ENCODE measurements around the gene RNF115. TPM values are rescaled to one million over a fixed set of nuclear protein-coding genes. Genes with fewer than 3 reads are reported as not detected.

The RNF115 gene
- total RNA-seq, 1 experiment from 2014 or later, result 9.5 TPM

DNA sequence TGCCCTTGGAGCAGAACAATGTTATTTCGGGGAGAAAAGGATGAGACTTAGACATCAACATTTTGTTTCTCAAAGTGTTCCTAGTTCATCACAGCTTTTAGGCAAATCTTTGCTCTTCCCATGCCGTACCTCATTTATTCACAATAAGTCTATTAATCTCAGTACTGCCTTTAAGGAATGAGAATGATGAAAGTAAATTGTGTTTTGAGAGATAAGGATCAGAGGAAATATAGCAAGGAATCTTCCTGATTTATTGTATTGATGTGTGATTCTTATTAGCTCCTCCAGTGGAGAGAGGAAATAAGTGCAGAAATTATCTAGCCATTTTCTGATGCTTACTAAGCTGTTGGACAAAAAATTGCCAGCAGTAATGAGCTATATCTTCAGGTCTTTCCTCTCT, 2.1 kb upstream of the RNF115 start:
- no peak overlapping the region for H3K27ac ChIP-seq (ENCODE audit: low read depth, low read length)
- no TSS peak for BruUV-seq (replicated peaks)
- H3K79me2 ChIP-seq (ENCODE audit: insufficient read depth, low read length), result peaks cover 31% of the 10 kb centered on the region
- H3K9me2 ChIP-seq (ENCODE audit: insufficient read depth), result no peaks in the 10 kb centered on the region
- ChIA-PET CTCF (interaction anchor here (1.0 to 2.0 kb wide), 2 partner anchors 19 to 105 kb away, joined by 3 to 6 read pairs; partner anchors contain the start of gene NUDT17), RAD21 (ENCODE audit: low non-redundant PET in 1 of 2, low total read pairs in 2 of 2, uncharacterized antibody in 2 of 2, unreplicated experiment in 2 of 2) (no interaction called here), POLR2A (interaction anchor here (1.9 kb wide), 1 partner anchor 9 kb away, joined by 4 read pairs; no protein-coding TSS in a partner anchor)
- no peak overlapping the region for H2AFZ ChIP-seq (ENCODE audit: low read depth, low read length, poor library complexity, severe bottlenecking)
- ATAC-seq (no peak), DNase-seq (ENCODE audit: low read depth, low spot score) (no peak)
- peaks cover 39 to 44% of the 10 kb centered on the region in 2 experiments for H3K36me3 ChIP-seq (ENCODE audit: control insufficient read depth in 1 of 2, insufficient read depth in 2 of 2, low read length in 2 of 2)
- no peaks in the 10 kb centered on the region for H3K27me3 ChIP-seq (ENCODE audit: insufficient read depth, low read length)
- intact Hi-C loops (cut with micrococcal nuclease), result no loop called here
- no peak overlapping the region for H3K4me2 ChIP-seq (ENCODE audit: low read length)
- H3K9me3 ChIP-seq (ENCODE audit: control insufficient read depth in 1 of 2, insufficient read depth in 1 of 2, low read depth in 1 of 2, low read length in 2 of 2), result no peaks in the 10 kb centered on the region
- TF ChIP-seq EZH2phosphoT487 (IDR thresholded peaks at IDR 0.05; ENCODE audit: borderline replicate concordance) (no peak), SP1 (IDR thresholded peaks at IDR 0.05; ENCODE audit: low read depth) (no peak)
- TF ChIP-seq, protein P1, sequence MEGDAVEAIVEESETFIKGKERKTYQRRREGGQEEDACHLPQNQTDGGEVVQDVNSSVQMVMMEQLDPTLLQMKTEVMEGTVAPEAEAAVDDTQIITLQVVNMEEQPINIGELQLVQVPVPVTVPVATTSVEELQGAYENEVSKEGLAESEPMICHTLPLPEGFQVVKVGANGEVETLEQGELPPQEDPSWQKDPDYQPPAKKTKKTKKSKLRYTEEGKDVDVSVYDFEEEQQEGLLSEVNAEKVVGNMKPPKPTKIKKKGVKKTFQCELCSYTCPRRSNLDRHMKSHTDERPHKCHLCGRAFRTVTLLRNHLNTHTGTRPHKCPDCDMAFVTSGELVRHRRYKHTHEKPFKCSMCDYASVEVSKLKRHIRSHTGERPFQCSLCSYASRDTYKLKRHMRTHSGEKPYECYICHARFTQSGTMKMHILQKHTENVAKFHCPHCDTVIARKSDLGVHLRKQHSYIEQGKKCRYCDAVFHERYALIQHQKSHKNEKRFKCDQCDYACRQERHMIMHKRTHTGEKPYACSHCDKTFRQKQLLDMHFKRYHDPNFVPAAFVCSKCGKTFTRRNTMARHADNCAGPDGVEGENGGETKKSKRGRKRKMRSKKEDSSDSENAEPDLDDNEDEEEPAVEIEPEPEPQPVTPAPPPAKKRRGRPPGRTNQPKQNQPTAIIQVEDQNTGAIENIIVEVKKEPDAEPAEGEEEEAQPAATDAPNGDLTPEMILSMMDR (IDR thresholded peaks at IDR 0.05 in 2 of 3, conservative IDR thresholded peaks at IDR 0.05 in 1 of 3; ENCODE audit: borderline replicate concordance in 1 of 3, insufficient read depth in 1 of 3, low read depth in 2 of 3, low read length in 2 of 3), result 0 out of 6 replicates have a peak, but pooled peaks of 1 of the 3 experiments have one; percentile 21
- H4K20me1 ChIP-seq (ENCODE audit: insufficient read depth), result no peaks in the 10 kb centered on the region
- H3K9ac ChIP-seq (ENCODE audit: low read length), result no peak overlapping the region
- no peak overlapping the region for H3K4me3 ChIP-seq (replicated peaks in 1 of 2; ENCODE audit: low read depth in 1 of 2, low read length in 2 of 2)
- H3K4me1 ChIP-seq (ENCODE audit: control insufficient read depth in 1 of 2, insufficient read depth in 2 of 2, low read length in 2 of 2), result peaks cover 2 to 7% of the 10 kb centered on the region in 2 experiments; a peak in 1 of 4 replicates

DNA sequence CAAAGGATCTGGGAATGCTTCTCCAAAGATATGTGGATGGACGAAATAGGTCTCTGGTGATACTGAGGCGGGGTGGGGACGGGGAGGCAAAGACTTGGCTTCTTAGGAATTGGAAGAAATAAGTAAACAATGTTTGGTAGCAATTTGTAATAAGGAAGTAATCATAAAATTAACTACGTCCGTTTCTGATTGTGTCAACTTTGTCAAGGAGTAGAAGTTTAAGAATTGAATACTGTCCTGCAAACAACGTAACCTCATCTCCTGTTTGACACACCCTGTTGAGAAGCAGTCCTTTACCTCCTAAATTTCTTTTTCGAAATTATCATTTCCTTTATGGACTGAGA, 576 bp upstream of the RNF115 start:
- RAD21 ChIA-PET (ENCODE audit: low non-redundant PET in 1 of 2, low total read pairs in 2 of 2, uncharacterized antibody in 2 of 2, unreplicated experiment in 2 of 2), result no interaction called here
- H3K79me2 ChIP-seq (ENCODE audit: insufficient read depth, low read length), result peaks cover 31% of the 10 kb centered on the region

More for the DNA sequence above, 576 bp upstream of the RNF115 start:
- peak overlapping the region; percentile 71 to 84 for H3K4me3 ChIP-seq (replicated peaks in 1 of 2; ENCODE audit: low read depth in 1 of 2, low read length in 2 of 2)
- BruUV-seq (replicated peaks), result TSS peak; percentile 66
- intact Hi-C loops (cut with micrococcal nuclease), result loop anchor here (5.0 kb wide), 1 partner anchor 42 kb away; no protein-coding TSS in a partner anchor
- DNase-seq (ENCODE audit: low read depth, low spot score), result no peak
- H3K9ac ChIP-seq (ENCODE audit: low read length), result peak overlapping the region; percentile 90
- no peaks in the 10 kb centered on the region for H3K27me3 ChIP-seq (ENCODE audit: insufficient read depth, low read length)
- H2AFZ ChIP-seq (ENCODE audit: low read depth, low read length, poor library complexity, severe bottlenecking), result peak overlapping the region; percentile 13
- no peak for ATAC-seq
- CTCF ChIA-PET, result interaction anchor here (1.1 kb wide), 1 partner anchor 35 kb away, joined by 5 read pairs; the partner anchor contains the start of gene PIAS3
- peaks cover 30 to 34% of the 10 kb centered on the region in 2 experiments for H3K36me3 ChIP-seq (ENCODE audit: control insufficient read depth in 1 of 2, insufficient read depth in 2 of 2, low read length in 2 of 2)
- H3K4me2 ChIP-seq (ENCODE audit: low read length), result peak overlapping the region; percentile 88
- POLR2A ChIA-PET, result interaction anchor here (0.8 to 1.2 kb wide), 3 partner anchors 8 to 35 kb away, joined by 3 to 5 read pairs (median 3); partner anchors contain the start of gene PIAS3
- peak overlapping the region; percentile 83 for H3K27ac ChIP-seq (ENCODE audit: low read depth, low read length)
- TF ChIP-seq, protein P2, sequence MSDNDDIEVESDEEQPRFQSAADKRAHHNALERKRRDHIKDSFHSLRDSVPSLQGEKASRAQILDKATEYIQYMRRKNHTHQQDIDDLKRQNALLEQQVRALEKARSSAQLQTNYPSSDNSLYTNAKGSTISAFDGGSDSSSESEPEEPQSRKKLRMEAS (IDR thresholded peaks at IDR 0.05), result no peak
- TF ChIP-seq CBX3 (IDR thresholded peaks at IDR 0.05; ENCODE audit: low read depth) (no peak), EGR1 (IDR thresholded peaks at IDR 0.05; ENCODE audit: low read depth) (no peak), ELF1 (IDR thresholded peaks at IDR 0.05; ENCODE audit: borderline replicate concordance, low read depth) (no peak), POLR2A (IDR thresholded peaks at IDR 0.05; ENCODE audit: borderline replicate concordance, extremely low read depth, insufficient read depth, insufficient read length) (no peak), CEBPB (IDR thresholded peaks at IDR 0.05; ENCODE audit: low read depth) (no peak), FOSL1 (IDR thresholded peaks at IDR 0.05; ENCODE audit: low read depth) (no peak), YY1 (IDR thresholded peaks at IDR 0.05; ENCODE audit: extremely low read depth, insufficient replicate concordance, low read depth, low read length) (no peak), TCF7L2 (IDR thresholded peaks at IDR 0.05; ENCODE audit: borderline replicate concordance, extremely low read depth, insufficient read depth, insufficient read length) (no peak)
- TF ChIP-seq, protein P3, sequence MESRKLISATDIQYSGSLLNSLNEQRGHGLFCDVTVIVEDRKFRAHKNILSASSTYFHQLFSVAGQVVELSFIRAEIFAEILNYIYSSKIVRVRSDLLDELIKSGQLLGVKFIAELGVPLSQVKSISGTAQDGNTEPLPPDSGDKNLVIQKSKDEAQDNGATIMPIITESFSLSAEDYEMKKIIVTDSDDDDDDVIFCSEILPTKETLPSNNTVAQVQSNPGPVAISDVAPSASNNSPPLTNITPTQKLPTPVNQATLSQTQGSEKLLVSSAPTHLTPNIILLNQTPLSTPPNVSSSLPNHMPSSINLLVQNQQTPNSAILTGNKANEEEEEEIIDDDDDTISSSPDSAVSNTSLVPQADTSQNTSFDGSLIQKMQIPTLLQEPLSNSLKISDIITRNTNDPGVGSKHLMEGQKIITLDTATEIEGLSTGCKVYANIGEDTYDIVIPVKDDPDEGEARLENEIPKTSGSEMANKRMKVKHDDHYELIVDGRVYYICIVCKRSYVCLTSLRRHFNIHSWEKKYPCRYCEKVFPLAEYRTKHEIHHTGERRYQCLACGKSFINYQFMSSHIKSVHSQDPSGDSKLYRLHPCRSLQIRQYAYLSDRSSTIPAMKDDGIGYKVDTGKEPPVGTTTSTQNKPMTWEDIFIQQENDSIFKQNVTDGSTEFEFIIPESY (IDR thresholded peaks at IDR 0.05; ENCODE audit: extremely low read depth, insufficient replicate concordance, low read length), result no peak
- peaks cover 3 to 8% of the 10 kb centered on the region in 2 experiments; a peak in 2 of 4 replicates for H3K4me1 ChIP-seq (ENCODE audit: control insufficient read depth in 1 of 2, insufficient read depth in 2 of 2, low read length in 2 of 2)
- H3K9me3 ChIP-seq (ENCODE audit: control insufficient read depth in 1 of 2, insufficient read depth in 1 of 2, low read depth in 1 of 2, low read length in 2 of 2), result no peaks in the 10 kb centered on the region
- H4K20me1 ChIP-seq (ENCODE audit: insufficient read depth), result no peaks in the 10 kb centered on the region
- H3K9me2 ChIP-seq (ENCODE audit: insufficient read depth), result no peaks in the 10 kb centered on the region

Measured in HCT116 (cell line).